GM18868 (cell line): ENCODE data around the gene PPIP5K1.
"Not testable (repeated sequence)": the region's sequence is repeated elsewhere in the genome, so short reads cannot be mapped to it uniquely, and the experiment has no call there.

Source experiments
- ATAC-seq: cut with Tn5 transposase; IDR thresholded peaks from one replicate; pipeline ENCODE4 v1.9.1; 2021; ENCODE audit warnings: mild to moderate bottlenecking, moderate library complexity; ENCODE audit not compliant: unreplicated experiment

PPIP5K1 gene

GRCh38 chr15:43589778-43590466 lies at the start of gene PPIP5K1:
Gene PPIP5K1, minus strand, starts transcription at chr15:43590208. Its CDS starts 5,704 bp downstream, at chr15:43584504.
- peak; percentile 96 for ATAC-seq

DNA sequence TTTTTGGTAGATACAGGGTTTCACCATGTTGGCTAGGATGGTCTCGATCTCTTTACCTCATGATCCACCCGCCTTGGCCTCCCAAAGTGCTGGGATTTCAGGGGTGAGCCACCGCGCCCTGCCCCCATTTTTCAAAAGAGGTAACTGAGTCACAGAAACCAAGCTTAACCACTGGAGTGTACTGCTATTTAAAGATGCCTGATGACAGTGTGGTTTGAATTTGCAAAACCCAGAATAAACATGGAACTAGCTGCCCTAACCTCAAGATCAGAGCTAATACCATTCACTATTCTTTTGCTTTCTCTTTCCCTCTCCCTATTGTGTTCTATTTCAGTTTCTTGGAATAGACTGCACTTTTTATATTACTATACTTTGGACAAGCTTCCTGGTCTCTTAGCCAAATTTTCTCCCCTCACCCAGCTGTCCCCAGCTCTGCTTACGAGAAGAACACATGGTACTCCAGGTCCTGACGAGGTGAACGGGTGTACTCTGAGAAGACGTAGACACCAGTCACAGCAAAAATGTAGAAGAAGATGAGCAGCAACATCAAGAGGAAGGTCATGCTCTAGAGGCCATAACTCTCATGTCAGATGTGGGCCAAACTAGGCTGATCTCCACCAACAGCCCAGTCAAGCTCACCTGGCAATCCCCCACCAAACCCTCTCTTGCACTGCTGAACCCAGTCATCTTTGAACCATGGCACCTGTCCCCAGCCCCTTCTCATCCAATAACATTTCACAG lies 48.6 kb upstream of the PPIP5K1 start:
- ATAC-seq: peak; percentile 57

- not testable (repeated sequence) for ATAC-seq
Observed at GRCh38 chr15:43626937-43627336, 36.9 kb upstream of the PPIP5K1 start.

DNA sequence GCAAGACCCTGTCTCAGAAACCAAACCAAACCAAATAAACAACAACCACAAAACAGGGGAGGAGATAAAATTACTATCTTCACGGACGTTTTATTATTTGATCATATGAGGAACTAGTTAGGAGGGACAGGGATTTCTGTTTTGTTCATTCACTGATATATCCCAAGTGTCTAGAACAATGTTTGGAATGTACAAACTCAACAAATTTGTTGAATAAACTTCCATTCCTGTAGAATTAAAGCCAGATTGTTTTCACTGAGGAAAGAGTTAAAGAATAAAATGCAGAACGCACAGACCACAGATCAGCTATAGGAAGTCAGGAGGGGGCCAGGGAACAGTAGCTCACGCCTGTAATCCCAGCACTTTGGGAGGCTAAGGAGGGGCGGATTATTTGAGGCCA lies 35.1 kb upstream of the PPIP5K1 start:
- no peak for ATAC-seq

DNA sequence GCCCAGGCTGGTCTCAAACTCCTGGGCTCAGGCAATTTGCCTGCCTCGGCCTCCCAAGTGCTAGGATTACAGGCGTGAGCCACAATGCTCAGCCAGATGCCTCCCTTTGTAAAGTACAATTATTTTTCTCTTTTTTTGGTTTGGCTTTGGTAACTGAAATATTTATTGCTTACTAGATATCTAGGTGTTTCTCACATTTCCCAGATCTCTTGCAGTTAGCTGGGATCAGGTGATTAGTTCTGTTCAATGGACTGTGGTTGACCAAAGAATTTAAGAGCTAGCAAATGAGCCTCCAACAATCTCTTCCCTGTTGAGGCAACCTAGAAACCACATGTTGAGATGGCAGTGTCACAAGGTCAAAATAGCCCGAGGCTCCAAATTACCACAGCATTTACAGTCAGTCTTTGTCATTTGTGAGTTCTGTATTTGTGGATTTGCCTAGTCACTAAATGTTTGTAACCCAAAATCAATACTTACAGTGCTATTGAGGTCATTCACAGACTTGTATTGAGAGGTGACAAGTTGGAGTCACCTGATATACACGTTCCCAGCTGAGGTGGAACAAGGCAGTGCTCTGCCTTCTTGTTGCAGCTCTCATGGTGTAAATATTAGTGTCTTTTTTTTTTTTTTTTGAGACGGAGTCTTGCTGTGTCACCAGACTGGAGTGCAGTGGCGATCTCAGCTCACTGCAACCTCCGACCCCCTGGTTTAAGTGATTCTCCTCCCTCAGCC lies 32.2 kb upstream of the PPIP5K1 start:
- not testable (repeated sequence) for ATAC-seq

DNA sequence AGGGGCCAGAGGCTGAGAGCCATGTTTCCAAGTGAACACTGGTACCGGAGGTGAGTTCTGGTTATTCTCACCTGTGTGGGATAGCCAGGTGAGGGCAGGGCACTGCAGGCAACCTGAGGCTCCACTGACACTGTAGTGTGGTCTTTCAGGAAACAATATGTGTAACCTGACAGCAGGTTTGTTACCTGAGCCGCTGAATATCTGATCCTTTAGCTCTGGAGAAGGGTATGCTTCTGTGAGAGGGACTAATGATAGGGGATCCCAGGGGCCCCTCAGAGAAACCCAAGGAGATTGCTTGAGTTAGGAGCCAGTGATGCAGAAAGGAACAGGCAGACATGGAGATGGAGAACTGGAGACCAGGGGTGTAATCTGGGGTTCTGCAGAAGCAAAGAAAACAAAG lies 28.7 kb upstream of the PPIP5K1 start, which contains the start of gene STRC:
STRC (minus strand) TSS at position 101 of the 400 bp plus-strand sequence; CDS start at position 23, 78 bp downstream.
- not testable (repeated sequence) for ATAC-seq

- not testable (repeated sequence) for ATAC-seq
Observed at GRCh38 chr15:43617750-43618149, 27.7 kb upstream of the PPIP5K1 start.

DNA sequence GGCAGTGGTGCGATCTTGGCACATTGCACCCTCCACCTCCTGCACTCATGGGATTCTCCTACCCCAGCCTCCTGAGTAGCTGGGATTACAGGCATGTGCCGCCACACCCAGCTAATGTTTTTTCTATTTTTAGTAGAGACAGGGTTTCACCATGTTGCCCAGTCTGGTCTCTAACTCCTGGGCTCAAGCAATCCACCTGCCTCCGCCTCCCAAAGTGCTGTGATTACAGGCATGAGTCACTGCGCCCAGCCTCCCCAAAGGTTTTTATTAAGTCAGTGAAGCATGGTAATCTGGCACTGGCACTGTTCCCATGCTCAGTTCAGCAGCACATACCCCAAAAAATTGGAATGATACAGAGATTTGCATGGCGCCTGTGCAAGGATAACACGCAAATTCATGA lies 12.2 kb upstream of the PPIP5K1 start:
- ATAC-seq: not testable (repeated sequence)

DNA sequence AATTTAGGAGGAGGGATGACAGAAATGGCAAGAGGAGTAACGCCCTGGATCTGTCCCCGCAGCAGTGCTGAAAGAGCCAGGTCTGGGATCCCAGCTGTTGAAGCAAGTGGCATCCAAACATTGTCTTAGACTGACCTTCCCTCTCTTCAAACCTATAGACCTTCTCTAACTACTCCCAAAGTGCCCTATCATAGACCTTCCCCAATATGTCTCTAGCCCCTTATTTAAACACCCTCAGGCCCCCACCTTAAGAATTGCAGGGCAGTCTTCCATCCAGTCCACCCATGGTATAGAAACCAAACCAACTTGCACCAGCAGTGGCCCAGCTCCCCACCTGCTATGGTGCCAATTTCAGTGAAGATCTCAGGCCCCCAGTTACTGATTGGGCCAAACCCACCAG lies 10.2 kb upstream of the PPIP5K1 start:
- ATAC-seq: not testable (repeated sequence)

- ATAC-seq: not testable (repeated sequence)
Observed at GRCh38 chr15:43599131-43599530, 9.1 kb upstream of the PPIP5K1 start.

DNA sequence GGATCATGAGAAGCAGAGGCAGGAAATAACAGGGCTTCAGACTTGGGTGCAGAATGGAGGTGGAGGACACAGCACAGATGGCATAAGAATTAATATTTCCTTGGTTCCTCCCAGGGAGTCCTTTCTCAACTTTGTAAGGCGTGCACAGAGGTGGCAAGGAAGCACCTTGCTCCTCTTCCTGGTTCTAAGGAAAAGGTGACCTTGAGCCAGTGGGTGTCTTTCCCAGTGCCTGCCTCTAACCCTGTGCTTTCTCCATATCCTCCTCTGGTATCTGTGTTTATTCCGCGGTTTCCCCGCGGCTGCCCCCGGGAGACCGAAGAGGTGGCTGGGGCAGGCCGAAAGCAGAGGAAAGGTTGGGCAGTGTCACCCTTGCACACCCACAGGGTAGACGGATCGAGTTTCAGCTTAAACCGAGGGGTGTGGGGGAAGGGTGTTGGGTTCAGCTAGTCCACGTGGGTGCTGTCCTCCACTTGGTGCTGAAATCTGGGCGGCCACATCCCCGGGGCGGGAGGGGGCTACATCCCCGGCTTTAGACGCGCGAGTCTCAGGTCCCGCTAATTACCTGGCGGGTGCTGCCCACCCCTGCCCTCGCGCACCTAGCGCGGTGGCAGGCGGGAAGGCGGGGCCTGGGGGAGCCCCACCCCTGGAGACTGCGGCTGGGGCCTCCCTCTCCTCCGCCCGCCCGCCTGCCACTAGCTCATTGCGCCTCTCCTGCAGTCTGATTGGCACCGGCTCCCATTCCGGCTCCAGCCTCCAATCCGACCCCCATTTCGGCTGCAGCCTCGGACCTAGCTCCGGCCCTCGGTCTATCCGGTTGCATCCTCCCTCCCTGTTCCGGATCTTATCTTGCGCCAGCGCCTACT lies 3.6 kb upstream of the PPIP5K1 start, which contains the start of gene CKMT1B:
CKMT1B (plus strand) TSS at position 700 of the 863 bp plus-strand sequence. CDS start 192 bp downstream, outside the sequence.
- not testable (repeated sequence) for ATAC-seq

- not testable (repeated sequence) for ATAC-seq
Observed at GRCh38 chr15:43592841-43593240, 2.8 kb upstream of the PPIP5K1 start.

DNA sequence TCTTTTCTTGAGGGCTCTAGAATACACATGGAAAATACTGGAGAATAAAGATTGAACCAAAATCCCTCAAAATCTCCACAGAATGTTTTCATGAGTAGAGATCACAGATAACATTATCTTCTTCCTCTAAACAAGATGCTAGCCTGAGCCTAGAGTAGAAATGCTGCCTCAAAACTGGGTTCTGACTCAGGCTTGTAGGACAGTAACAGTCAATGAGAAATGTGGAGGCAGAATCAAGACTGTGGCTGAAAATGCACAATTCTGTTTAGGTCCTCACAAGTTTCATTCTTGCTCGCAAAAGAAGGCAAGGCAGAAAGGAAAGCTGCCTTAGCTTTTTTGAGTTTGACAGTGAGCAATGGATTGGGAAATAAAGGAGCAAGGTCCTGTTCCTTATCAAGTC lies 15.4 kb downstream of the PPIP5K1 start:
- ATAC-seq: not testable (repeated sequence)

GRCh38 chr15:43566615-43567014 lies 23.4 kb downstream of the PPIP5K1 start:
- ATAC-seq: not testable (repeated sequence)

- ATAC-seq: not testable (repeated sequence)
Observed at GRCh38 chr15:43563793-43564192, 26.2 kb downstream of the PPIP5K1 start.

- not testable (repeated sequence) for ATAC-seq
Observed at GRCh38 chr15:43562753-43563152, 27.3 kb downstream of the PPIP5K1 start.

DNA sequence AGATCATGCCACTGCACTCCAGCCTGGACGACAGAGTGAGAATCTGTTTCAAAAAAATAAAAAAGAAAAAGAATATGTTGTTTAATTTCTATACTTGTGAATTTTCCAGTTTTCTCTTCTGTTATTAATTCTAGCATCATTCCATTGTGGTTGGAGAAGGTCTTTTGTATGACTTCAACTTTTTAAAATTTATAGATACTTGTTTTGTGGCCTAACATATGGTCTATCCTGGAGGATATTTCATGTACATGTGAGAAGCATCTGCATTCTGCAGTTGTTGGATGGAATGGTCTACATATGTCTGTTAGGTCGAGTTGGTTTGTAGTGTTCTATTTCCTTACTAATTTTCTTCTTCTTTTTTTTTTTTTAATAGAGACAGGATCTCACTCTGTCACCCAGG lies 37.0 kb downstream of the PPIP5K1 start:
- ATAC-seq: no peak

DNA sequence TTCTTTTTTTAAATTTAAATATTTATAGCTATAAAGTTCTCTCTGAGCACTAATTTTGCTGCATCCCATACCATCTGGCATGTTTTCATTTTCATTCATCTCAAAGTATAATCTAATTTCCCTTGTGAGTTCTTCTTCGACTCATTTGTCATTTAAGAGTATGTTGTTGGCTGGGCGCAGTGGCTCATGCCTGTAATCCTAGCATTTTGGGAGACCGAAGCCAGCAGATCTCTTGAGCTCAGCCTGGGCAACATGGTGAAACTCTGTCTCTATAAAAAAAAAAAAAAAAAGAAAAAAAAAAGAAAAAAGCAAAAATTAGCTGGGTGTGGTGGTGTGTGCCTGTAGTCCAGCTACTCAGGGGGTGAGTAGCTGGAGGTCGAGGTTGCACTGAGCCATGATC lies 37.8 kb downstream of the PPIP5K1 start:
- no peak for ATAC-seq

DNA sequence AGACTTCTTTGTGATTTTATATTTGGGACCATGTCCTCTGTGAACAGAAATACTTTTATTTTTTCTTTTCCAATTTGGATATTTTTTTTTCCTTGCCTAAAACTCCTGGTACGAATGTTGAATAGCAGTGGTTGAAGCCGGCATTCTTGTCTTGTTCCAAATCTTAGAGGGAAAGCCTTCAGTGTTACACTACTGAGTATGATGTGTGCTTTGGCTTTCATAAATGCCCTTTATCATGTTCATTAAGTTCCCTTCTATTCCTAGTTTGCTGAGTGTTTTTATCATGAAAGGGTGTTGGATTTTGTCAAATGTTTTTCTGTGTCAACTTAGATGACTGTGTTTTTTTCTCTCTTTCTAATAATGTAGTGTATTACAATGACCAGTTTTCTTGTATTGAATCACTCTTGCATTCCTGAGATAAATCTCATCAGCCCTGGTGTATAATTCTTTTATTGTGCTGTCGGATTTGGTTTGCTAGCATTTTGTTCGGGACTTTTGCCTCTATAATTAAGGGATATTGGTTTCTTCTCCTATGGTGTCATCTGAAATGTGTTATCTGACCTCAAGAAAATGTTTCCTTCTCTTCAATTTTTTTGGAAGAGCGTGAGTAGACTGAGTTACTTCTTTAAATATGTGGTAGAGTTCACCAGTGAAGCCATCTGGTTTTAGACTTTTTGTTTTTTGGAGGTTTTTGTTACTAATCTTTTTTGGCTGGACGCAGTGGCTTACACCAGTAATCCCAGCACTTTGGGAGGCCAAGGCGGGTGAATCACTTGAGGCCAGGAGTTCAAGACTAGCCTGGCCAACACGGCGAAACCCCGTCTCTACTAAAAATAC lies 39.3 kb downstream of the PPIP5K1 start:
- no peak for ATAC-seq
